HepG2 (cell line): Measurements from ENCODE around the gene MORN5. TPM values are rescaled to one million over a fixed set of nuclear protein-coding genes. Genes with fewer than 3 reads are reported as not detected.
A peak's percentile ranks its signal among the peaks of the same experiment; 100 is the strongest.

Experiments used
- ATAC-seq: fragments of 200-7000 bp; cut with Tn5 transposase; 3 replicates; pipeline ENCODE4 v1.9.1; 2020; ENCODE audit warnings: mild to moderate bottlenecking, moderate library complexity
- BruUV-seq: library from RNA; stranded (reverse); fragments of 400-500 nt; replicated peaks from 2 replicates; lab custom pipeline; 2021; lab: Mats Ljungman, UMichigan
- CTCF ChIA-PET: fragments of 300-600 bp; formaldehyde crosslinking; extraction: SDS; loops from one replicate; lab custom pipeline; 2021; ENCODE audit warnings: low total read pairs, inconsistent platforms, low intra/inter-chr PET ratio; lab: Yijun Ruan, JAX
- POLR2A ChIA-PET: fragments of 350-600 bp; sonication (Branson Sonifier 250); formaldehyde crosslinking; loops from one replicate; lab custom pipeline; 2020; ENCODE audit warnings: antibody characterized with exemption, inconsistent platforms; lab: Yijun Ruan, JAX
- DNase-seq: peaks from one replicate; pipeline ENCODE4 v3.0.0-alpha.2; 2015; ENCODE audit warnings: low spot score
- FAIRE-seq: peaks from 3 replicates; lab custom pipeline; 2011; peaks lifted over from hg19 to GRCh38; lab: Jason Lieb, UNC
- H2AFZ ChIP-seq: one replicate; pipeline ENCODE4 v1.6.1; 2011; ENCODE audit warnings: low read length, inconsistent platforms
- H3K27ac ChIP-seq: fragments of 300-600 bp; 3 replicates; pipeline ENCODE4 v1.8.0; 2011; ENCODE audit warnings: mixed run types, mild to moderate bottlenecking, mixed read lengths, low read length, inconsistent platforms; ENCODE audit not compliant: insufficient read depth; ENCODE audit errors: extremely low read length
- H3K27me3 ChIP-seq, 2 experiments: fragments of 200-600 bp in 1 of 2; 2 replicates in 1 of 2; 3 replicates in 1 of 2; pipeline versions ENCODE4 v1.6.0 to v1.8.0; 2011; ENCODE audit warnings: low read length in 2 of 2, mild to moderate bottlenecking in 2 of 2, moderate library complexity in 2 of 2, inconsistent platforms in 1 of 2; ENCODE audit not compliant: insufficient read depth in 2 of 2, control insufficient read depth in 1 of 2
- H3K36me3 ChIP-seq, 2 experiments: fragments of 200-600 bp in 1 of 2; replicated peaks in 1 of 2; 2 replicates in 1 of 2; 3 replicates in 1 of 2; pipeline versions ENCODE4 v1.5.1 to v1.8.0; 2011; ENCODE audit warnings: low read length in 2 of 2, inconsistent platforms in 1 of 2; ENCODE audit not compliant: insufficient read depth in 2 of 2, control insufficient read depth in 1 of 2
- H3K4me1 ChIP-seq: 2 replicates; pipeline ENCODE4 v1.5.1; 2012; ENCODE audit warnings: low read length, inconsistent platforms; ENCODE audit not compliant: insufficient read depth
- H3K4me2 ChIP-seq: 2 replicates; pipeline ENCODE4 v1.6.0; 2011; ENCODE audit warnings: low read depth, low read length, inconsistent platforms
- H3K4me3 ChIP-seq, 3 experiments: fragments of 200-600 bp in 1 of 3; sonication (generic), shearing (Covaris generic) in 1 of 3; replicated peaks in 1 of 3; 2 replicates each; pipeline ENCODE4 v1.5.1; 2011 to 2016; ENCODE audit warnings: low read length in 3 of 3, inconsistent platforms in 2 of 3, low read depth in 2 of 3, mild to moderate bottlenecking in 2 of 3, control low read depth in 1 of 3, mixed read lengths in 1 of 3; ENCODE audit not compliant: insufficient read depth in 1 of 3
- H3K79me2 ChIP-seq: one replicate; pipeline ENCODE4 v1.6.1; 2011; ENCODE audit warnings: low read length, inconsistent platforms; ENCODE audit not compliant: insufficient read depth
- H3K9ac ChIP-seq: 2 replicates; pipeline ENCODE4 v1.6.0; 2011; ENCODE audit warnings: mild to moderate bottlenecking, low read depth, low read length, inconsistent platforms; ENCODE audit not compliant: insufficient read depth
- H3K9me3 ChIP-seq: 2 replicates; pipeline ENCODE4 v1.5.1; 2012; ENCODE audit warnings: mild to moderate bottlenecking, low read length
- H4K20me1 ChIP-seq: 2 replicates; pipeline ENCODE4 v1.6.0; 2011; ENCODE audit warnings: inconsistent platforms, mild to moderate bottlenecking, low read length, moderate library complexity; ENCODE audit not compliant: insufficient read depth
- ARNT2 ChIP-seq: sonication (generic); formaldehyde crosslinking; IDR thresholded peaks from 2 replicates; pipeline ENCODE4 v1.8.0; 2022; ENCODE audit warnings: mild to moderate bottlenecking, low read depth, missing genetic modification reagents, moderate library complexity
- FOSL2 ChIP-seq: sonication (generic); formaldehyde crosslinking; IDR thresholded peaks from 2 replicates; pipeline ENCODE4 v1.4.0; 2020; ENCODE audit warnings: missing genetic modification reagents
- LCORL ChIP-seq, 2 experiments: fragments of 450-650 bp in 1 of 2; sonication (generic) in 1 of 2; formaldehyde crosslinking in 1 of 2; IDR thresholded peaks; 2 replicates each; pipeline versions ENCODE4 v1.5.0 to v1.6.1; 2017 to 2020; ENCODE audit warnings: antibody characterized with exemption in 1 of 2, missing genetic modification reagents in 1 of 2
- NCOA2 ChIP-seq: sonication (generic); formaldehyde crosslinking; IDR thresholded peaks from 2 replicates; pipeline ENCODE4 v1.8.0; 2022; ENCODE audit warnings: inconsistent platforms
- NONO ChIP-seq, 2 experiments: fragments of 450-650 bp in 1 of 2; sonication (generic) in 1 of 2; formaldehyde crosslinking in 1 of 2; IDR thresholded peaks in 1 of 2; conservative IDR thresholded peaks in 1 of 2; 2 replicates each; pipeline versions ENCODE4 v1.6.1 to v1.8.0; 2017 to 2022; ENCODE audit warnings: mild to moderate bottlenecking in 1 of 2, missing genetic modification reagents in 1 of 2, moderate library complexity in 1 of 2
- PCBP1 ChIP-seq: fragments of 200-400 bp; formaldehyde crosslinking; IDR thresholded peaks from 2 replicates; pipeline ENCODE4 v1.6.1; 2017; ENCODE audit warnings: mild to moderate bottlenecking, low read depth, low read length, borderline replicate concordance
- RELA ChIP-seq: sonication (generic); formaldehyde crosslinking; IDR thresholded peaks from 2 replicates; pipeline ENCODE4 v1.4.0; 2020; ENCODE audit warnings: missing genetic modification reagents
- SATB2 ChIP-seq: sonication (generic); formaldehyde crosslinking; IDR thresholded peaks from 2 replicates; pipeline ENCODE4 v1.5.0; 2020; ENCODE audit warnings: missing genetic modification reagents
- TBX3 ChIP-seq: fragments of 450-650 bp; IDR thresholded peaks from 2 replicates; pipeline ENCODE4 v1.6.1; 2017; ENCODE audit warnings: antibody characterized with exemption, mild to moderate bottlenecking, inconsistent platforms, borderline replicate concordance
- XRCC5 ChIP-seq: fragments of 200-400 bp; formaldehyde crosslinking; optimal IDR thresholded peaks from 2 replicates; pipeline ENCODE3; 2017; ENCODE audit warnings: mild to moderate bottlenecking, low read length
- ZNF263 ChIP-seq: sonication (generic); formaldehyde crosslinking; IDR thresholded peaks from 2 replicates; pipeline ENCODE4 v1.4.0; 2020; ENCODE audit warnings: missing genetic modification reagents
- ZNF296 ChIP-seq: sonication (generic); formaldehyde crosslinking; conservative IDR thresholded peaks from 2 replicates; pipeline ENCODE4 v1.5.0; 2020; ENCODE audit warnings: mild to moderate bottlenecking, missing genetic modification reagents
- ZNF749 ChIP-seq: sonication (generic); formaldehyde crosslinking; IDR thresholded peaks from 2 replicates; pipeline ENCODE4 v1.8.0; 2022; ENCODE audit warnings: mild to moderate bottlenecking, missing genetic modification reagents, moderate library complexity, borderline replicate concordance
- ZNF775 ChIP-seq: sonication (generic); formaldehyde crosslinking; IDR thresholded peaks from 2 replicates; pipeline ENCODE4 v1.4.0; 2020; ENCODE audit warnings: missing genetic modification reagents, mild to moderate bottlenecking, moderate library complexity, borderline replicate concordance
- ZSCAN31 ChIP-seq: sonication (generic); formaldehyde crosslinking; IDR thresholded peaks from 2 replicates; pipeline ENCODE4 v1.5.0; 2020; ENCODE audit warnings: low read depth, mild to moderate bottlenecking, missing genetic modification reagents
- WGBS: methylation state at CpG from one replicate; pipeline ENCODE4 v1.1.6; 2017; ENCODE audit warnings: low lambda C conversion rate; 5-methylcytosine and 5-hydroxymethylcytosine counted together
- in situ Hi-C: cut with HindIII; loops from 2 replicates; pipeline ENCODE4 v1.10.0; 2017; ENCODE audit warnings: low pct_unique_long_range_greater_than_20kb; ENCODE audit not compliant: extremely low pct_ligation_motif_present
- intact Hi-C: fragments of 100-400 bp; cut with micrococcal nuclease; formaldehyde crosslinking; loops from one replicate; pipeline ENCODE4 v1.10.0; 2022; ENCODE audit not compliant: unreplicated experiment
- polyA plus RNA-seq, 8 experiments: library from polyadenylated mRNA; depleted of rRNA in 3 of 8; stranded (reverse) in 7 of 8; unstranded in 1 of 8; fragments of >200 nt; fragmentation: Illumina TruSeq in 4 of 8; extraction: Trizol in 4 of 8; gene quantifications; 2 replicates each; pipeline versions ENCODE4 v1.2.1 to v1.2.3, GENCODE V29; 2011 to 2016; ENCODE audit warnings: low read depth in 4 of 8, missing spikeins in 1 of 8, mixed read lengths in 1 of 8; ENCODE audit not compliant: insufficient read depth in 1 of 8
- total RNA-seq, 5 experiments: library from RNA; depleted of rRNA; stranded (reverse); fragments of >200 nt; fragmentation: Illumina TruSeq; extraction: Trizol; gene quantifications; 2 replicates each; pipeline ENCODE4 v1.2.3, GENCODE V29; 2016; ENCODE audit warnings: low read depth in 1 of 5
- TF ChIP-seq, protein P1 (sequence below): IDR thresholded peaks from 2 replicates; pipeline ENCODE4 v1.6.1; 2012; ENCODE audit warnings: low read depth, low read length, improper control_type of control experiment
- TF ChIP-seq, protein P2 (sequence below): sonication (generic); formaldehyde crosslinking; IDR thresholded peaks from 2 replicates; pipeline ENCODE4 v1.4.0; 2020; ENCODE audit warnings: missing genetic modification reagents
- TF ChIP-seq, protein P3 (sequence below): sonication (generic); formaldehyde crosslinking; IDR thresholded peaks from 2 replicates; pipeline ENCODE4 v1.4.0; 2020; ENCODE audit warnings: mild to moderate bottlenecking, missing genetic modification reagents

Gene MORN5
- total and polyA plus RNA-seq, 2 of the 13 experiments (the other 11 are each of a cell fraction or from before 2014, with no cell fraction given): not detected

DNA sequence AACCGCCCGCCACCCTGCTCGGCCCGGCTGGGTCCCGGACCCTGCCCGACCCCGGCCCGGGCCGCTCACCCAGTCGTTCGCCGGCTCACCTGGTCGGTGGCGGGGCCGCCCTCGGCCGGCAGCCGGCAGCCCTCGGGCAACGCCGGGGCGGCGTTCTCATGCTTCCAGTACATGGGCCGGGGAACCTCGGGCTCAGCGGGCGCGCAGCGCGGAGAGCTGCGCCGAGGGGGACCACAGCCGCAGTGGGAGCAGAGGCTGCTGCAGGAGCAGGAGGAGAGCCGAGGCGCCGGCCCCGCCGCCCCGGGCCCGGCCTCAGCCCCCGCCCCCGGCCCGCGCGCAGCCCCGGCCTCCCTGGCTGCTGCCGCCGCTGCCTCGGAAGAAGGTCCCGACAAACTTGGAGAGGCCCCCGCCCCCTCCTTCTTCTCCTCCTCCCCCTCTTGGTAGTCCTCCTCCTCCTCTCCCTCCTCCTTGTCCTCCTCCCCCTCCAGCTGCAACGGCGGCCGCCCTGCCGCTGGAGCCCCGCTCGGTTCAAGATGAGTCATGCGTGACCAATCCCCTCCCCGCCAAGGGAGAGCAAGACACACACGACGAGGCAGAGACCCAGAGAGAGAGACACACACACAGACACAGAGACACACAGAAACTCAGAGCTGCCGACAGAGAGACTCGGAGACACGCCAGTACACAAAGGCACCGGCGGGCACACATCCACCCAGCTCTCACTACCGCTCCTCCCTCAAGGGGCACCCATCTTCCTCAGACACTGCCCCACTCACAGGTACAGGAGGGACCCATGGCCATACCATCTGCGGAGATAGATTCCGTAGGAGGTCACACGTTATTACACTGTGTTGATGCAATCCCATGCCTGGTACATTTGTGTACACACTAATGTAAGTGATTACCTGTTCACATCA is 69.1 kb downstream of the MORN5 start, which contains the start of gene LHX6:
Gene LHX6 (minus strand): TSS at position 390 of the 917 bp plus-strand sequence. CDS start 217 bp downstream, at position 173.
- Histone ChIP-seq H3K9ac (no peak within 1 kb of the TSS), H3K36me3 (no peaks in the 10 kb centered on the region), H3K9me3 (no peaks in the 10 kb centered on the region), H4K20me1 (no peaks in the 10 kb centered on the region), H3K4me1 (peaks cover 6% of the 10 kb centered on the region; the same call in 1 of the 2 replicates), H3K27me3 (peaks cover 15 to 86% of the 10 kb centered on the region in 2 experiments), H3K4me2 (peak within 1 kb of the TSS; percentile 74), H3K79me2 (no peaks in the 10 kb centered on the region), H3K27ac (no peak within 1 kb of the TSS), H3K4me3 (peak within 1 kb of the TSS; percentile 41 to 68 (median 59)), H2AFZ (no peak within 1 kb of the TSS)
- peak; percentile 63 for ATAC-seq
- ChIA-PET CTCF (interaction anchor here (1.3 kb wide), 1 partner anchor 104 kb away, joined by 3 read pairs; no protein-coding TSS in a partner anchor), POLR2A (interaction anchor here (1.5 kb wide), 1 partner anchor 36 kb away, joined by 3 read pairs; the partner anchor contains the start of genes MRRF and RBM18)
- no peak for FAIRE-seq
- TF ChIP-seq, protein P1, sequence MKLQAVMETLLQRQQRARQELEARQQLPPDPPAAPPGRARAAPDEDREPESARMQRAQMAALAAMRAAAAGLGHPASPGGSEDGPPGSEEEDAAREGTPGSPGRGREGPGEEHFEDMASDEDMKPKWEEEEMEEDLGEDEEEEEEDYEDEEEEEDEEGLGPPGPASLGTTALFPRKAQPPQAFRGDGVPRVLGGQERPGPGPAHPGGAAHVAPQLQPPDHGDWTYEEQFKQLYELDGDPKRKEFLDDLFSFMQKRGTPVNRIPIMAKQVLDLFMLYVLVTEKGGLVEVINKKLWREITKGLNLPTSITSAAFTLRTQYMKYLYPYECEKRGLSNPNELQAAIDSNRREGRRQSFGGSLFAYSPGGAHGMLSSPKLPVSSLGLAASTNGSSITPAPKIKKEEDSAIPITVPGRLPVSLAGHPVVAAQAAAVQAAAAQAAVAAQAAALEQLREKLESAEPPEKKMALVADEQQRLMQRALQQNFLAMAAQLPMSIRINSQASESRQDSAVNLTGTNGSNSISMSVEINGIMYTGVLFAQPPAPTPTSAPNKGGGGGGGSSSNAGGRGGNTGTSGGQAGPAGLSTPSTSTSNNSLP: no peak
- TF ChIP-seq ZNF296 (CRISPR knock-in tag): no peak
- TF ChIP-seq FOSL2 (CRISPR knock-in tag): peak; percentile 76
- peak; percentile 85 for TF ChIP-seq ZNF263 (CRISPR knock-in tag)
- no peak for TF ChIP-seq ARNT2 (CRISPR knock-in tag)
- no peak for TF ChIP-seq TBX3
- no peak for TF ChIP-seq SATB2 (CRISPR knock-in tag)
- TF ChIP-seq, protein P2, sequence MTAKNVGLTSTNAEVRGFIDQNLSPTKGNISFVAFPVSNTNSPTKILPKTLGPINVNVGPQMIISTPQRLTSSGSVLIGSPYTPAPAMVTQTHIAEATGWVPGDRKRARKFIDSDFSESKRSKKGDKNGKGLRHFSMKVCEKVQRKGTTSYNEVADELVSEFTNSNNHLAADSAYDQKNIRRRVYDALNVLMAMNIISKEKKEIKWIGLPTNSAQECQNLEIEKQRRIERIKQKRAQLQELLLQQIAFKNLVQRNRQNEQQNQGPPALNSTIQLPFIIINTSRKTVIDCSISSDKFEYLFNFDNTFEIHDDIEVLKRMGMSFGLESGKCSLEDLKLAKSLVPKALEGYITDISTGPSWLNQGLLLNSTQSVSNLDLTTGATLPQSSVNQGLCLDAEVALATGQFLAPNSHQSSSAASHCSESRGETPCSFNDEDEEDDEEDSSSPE: no peak
- TF ChIP-seq, protein P3, sequence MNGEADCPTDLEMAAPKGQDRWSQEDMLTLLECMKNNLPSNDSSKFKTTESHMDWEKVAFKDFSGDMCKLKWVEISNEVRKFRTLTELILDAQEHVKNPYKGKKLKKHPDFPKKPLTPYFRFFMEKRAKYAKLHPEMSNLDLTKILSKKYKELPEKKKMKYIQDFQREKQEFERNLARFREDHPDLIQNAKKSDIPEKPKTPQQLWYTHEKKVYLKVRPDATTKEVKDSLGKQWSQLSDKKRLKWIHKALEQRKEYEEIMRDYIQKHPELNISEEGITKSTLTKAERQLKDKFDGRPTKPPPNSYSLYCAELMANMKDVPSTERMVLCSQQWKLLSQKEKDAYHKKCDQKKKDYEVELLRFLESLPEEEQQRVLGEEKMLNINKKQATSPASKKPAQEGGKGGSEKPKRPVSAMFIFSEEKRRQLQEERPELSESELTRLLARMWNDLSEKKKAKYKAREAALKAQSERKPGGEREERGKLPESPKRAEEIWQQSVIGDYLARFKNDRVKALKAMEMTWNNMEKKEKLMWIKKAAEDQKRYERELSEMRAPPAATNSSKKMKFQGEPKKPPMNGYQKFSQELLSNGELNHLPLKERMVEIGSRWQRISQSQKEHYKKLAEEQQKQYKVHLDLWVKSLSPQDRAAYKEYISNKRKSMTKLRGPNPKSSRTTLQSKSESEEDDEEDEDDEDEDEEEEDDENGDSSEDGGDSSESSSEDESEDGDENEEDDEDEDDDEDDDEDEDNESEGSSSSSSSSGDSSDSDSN: peak; percentile 24; the same call in 1 of the 2 replicates
- no peak for TF ChIP-seq RELA (CRISPR knock-in tag)
- 0 out of 2 replicates have a peak, but pooled peaks have one; percentile 35 for TF ChIP-seq PCBP1
- no peak for TF ChIP-seq ZSCAN31 (CRISPR knock-in tag)
- TF ChIP-seq XRCC5: peak; percentile 17
- no peak for TF ChIP-seq NONO (IDR thresholded peaks at IDR 0.05)
- TF ChIP-seq NONO (CRISPR knock-in tag; conservative IDR thresholded peaks at IDR 0.05): no peak
- no peak for TF ChIP-seq ZNF749 (CRISPR knock-in tag)
- TF ChIP-seq LCORL (IDR thresholded peaks at IDR 0.05): no peak
- no peak for TF ChIP-seq LCORL (CRISPR knock-in tag; IDR thresholded peaks at IDR 0.05)
- TF ChIP-seq NCOA2: no peak
- no peak for TF ChIP-seq ZNF775 (CRISPR knock-in tag)
- in situ Hi-C loops (no loop called here), intact Hi-C loops (no loop called here)
- no peak for DNase-seq
- WGBS: 2% methylated on average over 21 of the region's 70 CpGs
- BruUV-seq: no TSS peak
